Uterus (tissue), 4 donors: ENCODE measurements around the gene SNRPN. TPM values are rescaled to one million over a fixed set of nuclear protein-coding genes. Genes with fewer than 3 reads are reported as not detected.

Experiments
- DNase-seq, 2 donors: peaks; one replicate each; pipeline ENCODE4 v3.0.0-alpha.2; 2019 to 2020
- H3K27ac ChIP-seq, 2 donors: fragments of 200-600 bp; sonication (generic); 1 replicate in 1 of 2; 2 replicates in 1 of 2; pipeline ENCODE4 v1.5.1; 2016 to 2018
- H3K27me3 ChIP-seq, 2 donors: fragments of 200-600 bp; sonication (generic); one replicate each; pipeline ENCODE4 v1.5.1; 2018 to 2019; ENCODE audit warnings: control low read depth in 1 of 2
- H3K36me3 ChIP-seq, 2 donors: fragments of 200-600 bp; sonication (generic); one replicate each; pipeline ENCODE4 v1.5.1; 2019; ENCODE audit warnings: control low read depth in 1 of 2
- H3K4me1 ChIP-seq, 2 donors: fragments of 200-600 bp; sonication (generic); one replicate each; pipeline ENCODE4 v1.5.1; 2018 to 2019; ENCODE audit warnings: control low read depth in 1 of 2
- H3K4me3 ChIP-seq, 2 donors: fragments of 200-600 bp; sonication (generic); 1 replicate in 1 of 2; 2 replicates in 1 of 2; pipeline ENCODE4 v1.5.1; 2018 to 2019; ENCODE audit warnings: mild to moderate bottlenecking in 1 of 2
- H3K9me3 ChIP-seq, 2 donors: fragments of 200-600 bp; sonication (generic); one replicate each; pipeline ENCODE4 v1.5.1; 2019; ENCODE audit warnings: control low read depth in 1 of 2
- POLR2A ChIP-seq, 2 donors: fragments of 450-650 bp; IDR thresholded peaks; one replicate each; pipeline ENCODE4 v1.6.1; 2016; ENCODE audit warnings: antibody characterized with exemption in 2 of 2, mild to moderate bottlenecking in 1 of 2, moderate library complexity in 1 of 2
- intact Hi-C: fragments of 100-400 bp; cut with DNase I; formaldehyde crosslinking; loops from one replicate; pipeline ENCODE4 v1.15.1; 2023; ENCODE audit warnings: low total_unique reads
- total RNA-seq, 4 donors: library from RNA; depleted of rRNA in 3 of 4; stranded (reverse); fragments of >200 nt in 3 of 4; gene quantifications; one replicate each; pipeline versions ENCODE4 v1.1.0 to v1.2.4, GENCODE V29; 2014 to 2023
- TF ChIP-seq, protein P1 (sequence below), 4 experiments: fragments of 200-600 bp in 2 of 4; fragments of 450-650 bp in 2 of 4; sonication (generic) in 2 of 4; IDR thresholded peaks; one replicate each; pipeline ENCODE4 v1.5.1; 2016 to 2019; ENCODE audit warnings: antibody characterized with exemption in 4 of 4, mild to moderate bottlenecking in 2 of 4, moderate library complexity in 1 of 4
- donor health status: DM: yes; HTN: yes; CAD: no.

The SNRPN gene
- total RNA-seq, 4 donors from 2014 or later, result 81.7 to 119 (median 89.5) TPM

DNA sequence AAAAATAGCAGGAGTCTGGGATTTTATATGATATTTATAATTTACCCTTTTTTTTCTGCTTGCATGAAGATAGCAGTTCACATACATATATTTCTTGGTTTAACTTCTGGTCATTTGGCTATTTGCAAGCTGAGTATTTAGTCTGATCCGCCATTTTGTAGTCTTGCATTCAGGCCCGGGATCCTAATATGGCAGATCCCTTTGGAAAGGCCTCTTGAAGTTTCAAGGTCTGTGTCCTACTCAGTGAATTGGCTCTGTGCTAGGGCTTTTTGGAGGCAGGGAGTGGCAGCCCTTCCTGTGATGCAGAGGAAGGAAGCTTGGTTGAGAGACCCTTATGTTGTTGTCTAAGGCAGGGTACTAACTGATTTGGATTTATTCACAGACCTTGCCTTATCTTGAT lies 2.9 kb downstream of the SNRPN start:
- TF ChIP-seq POLR2A (IDR thresholded peaks at IDR 0.05), result no peak
- TF ChIP-seq, protein P1, sequence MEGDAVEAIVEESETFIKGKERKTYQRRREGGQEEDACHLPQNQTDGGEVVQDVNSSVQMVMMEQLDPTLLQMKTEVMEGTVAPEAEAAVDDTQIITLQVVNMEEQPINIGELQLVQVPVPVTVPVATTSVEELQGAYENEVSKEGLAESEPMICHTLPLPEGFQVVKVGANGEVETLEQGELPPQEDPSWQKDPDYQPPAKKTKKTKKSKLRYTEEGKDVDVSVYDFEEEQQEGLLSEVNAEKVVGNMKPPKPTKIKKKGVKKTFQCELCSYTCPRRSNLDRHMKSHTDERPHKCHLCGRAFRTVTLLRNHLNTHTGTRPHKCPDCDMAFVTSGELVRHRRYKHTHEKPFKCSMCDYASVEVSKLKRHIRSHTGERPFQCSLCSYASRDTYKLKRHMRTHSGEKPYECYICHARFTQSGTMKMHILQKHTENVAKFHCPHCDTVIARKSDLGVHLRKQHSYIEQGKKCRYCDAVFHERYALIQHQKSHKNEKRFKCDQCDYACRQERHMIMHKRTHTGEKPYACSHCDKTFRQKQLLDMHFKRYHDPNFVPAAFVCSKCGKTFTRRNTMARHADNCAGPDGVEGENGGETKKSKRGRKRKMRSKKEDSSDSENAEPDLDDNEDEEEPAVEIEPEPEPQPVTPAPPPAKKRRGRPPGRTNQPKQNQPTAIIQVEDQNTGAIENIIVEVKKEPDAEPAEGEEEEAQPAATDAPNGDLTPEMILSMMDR (IDR thresholded peaks at IDR 0.05), result no peak
- no peaks in the 10 kb centered on the region for H3K9me3 ChIP-seq
- H3K27ac ChIP-seq, result no peak overlapping the region
- H3K4me1 ChIP-seq, result no peaks in the 10 kb centered on the region
- no peak overlapping the region for H3K4me3 ChIP-seq
- intact Hi-C loops, result no loop called here
- no peaks in the 10 kb centered on the region for H3K36me3 ChIP-seq
- no peaks in the 10 kb centered on the region for H3K27me3 ChIP-seq
- DNase-seq, result no peak

DNA sequence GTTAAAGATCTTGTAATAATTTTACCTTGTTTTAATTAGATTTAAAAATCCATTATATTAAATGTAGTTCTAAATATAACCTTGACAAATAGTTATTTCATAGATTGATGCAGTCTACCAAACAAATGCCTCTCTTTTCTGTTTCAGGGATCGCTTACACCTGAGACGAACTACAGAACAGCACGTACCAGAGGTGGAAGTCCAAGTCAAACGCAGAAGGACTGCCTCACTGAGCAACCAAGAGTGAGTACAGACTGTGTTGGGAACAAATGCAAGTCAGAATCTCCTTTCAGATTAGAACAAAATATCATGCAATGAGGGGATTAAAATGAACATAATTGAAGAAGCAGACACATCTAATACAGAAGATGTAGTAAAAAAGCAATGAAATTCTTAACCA lies 7.2 kb downstream of the SNRPN start:
- TF ChIP-seq, protein P1 (IDR thresholded peaks at IDR 0.05), result no peak
- no peak for TF ChIP-seq POLR2A (IDR thresholded peaks at IDR 0.05)
- intact Hi-C loops, result no loop called here
- no peaks in the 10 kb centered on the region for H3K36me3 ChIP-seq

DNA sequence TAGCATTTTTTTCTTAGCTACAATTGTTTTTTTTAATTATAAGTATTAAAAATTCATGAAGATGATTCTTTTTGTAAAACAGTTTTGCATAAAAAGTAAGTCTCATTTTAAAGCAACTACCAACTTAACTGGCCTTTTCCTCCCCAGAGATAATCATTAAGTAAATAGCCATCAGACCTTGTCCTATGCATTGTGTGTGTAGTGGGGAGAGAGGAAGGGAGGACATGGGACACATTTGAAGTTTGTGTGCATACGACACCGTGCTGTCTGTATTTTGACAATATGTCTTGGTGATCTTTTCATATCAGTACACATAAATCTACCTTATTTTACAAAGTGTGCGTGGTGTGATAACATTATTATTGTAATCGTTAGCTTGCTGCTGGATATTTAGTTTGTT lies 8.1 kb downstream of the SNRPN start:
- H3K4me3 ChIP-seq, result no peak overlapping the region
- no peaks in the 10 kb centered on the region for H3K4me1 ChIP-seq
- H3K9me3 ChIP-seq, result peaks cover 0 to 3% of the 10 kb centered on the region in 2 donors
- H3K27me3 ChIP-seq, result no peaks in the 10 kb centered on the region
- no peaks in the 10 kb centered on the region for H3K36me3 ChIP-seq
- H3K27ac ChIP-seq, result no peak overlapping the region
- intact Hi-C loops, result no loop called here
- DNase-seq, result no peak
- TF ChIP-seq, protein P1 (IDR thresholded peaks at IDR 0.05), result no peak
- no peak for TF ChIP-seq POLR2A (IDR thresholded peaks at IDR 0.05)

More for the DNA sequence above, 7.2 kb downstream of the SNRPN start:
- no peaks in the 10 kb centered on the region for H3K27me3 ChIP-seq
- H3K4me3 ChIP-seq, result no peak overlapping the region
- H3K4me1 ChIP-seq, result no peaks in the 10 kb centered on the region
- DNase-seq, result no peak
- no peaks in the 10 kb centered on the region for H3K9me3 ChIP-seq
- H3K27ac ChIP-seq, result no peak overlapping the region

DNA sequence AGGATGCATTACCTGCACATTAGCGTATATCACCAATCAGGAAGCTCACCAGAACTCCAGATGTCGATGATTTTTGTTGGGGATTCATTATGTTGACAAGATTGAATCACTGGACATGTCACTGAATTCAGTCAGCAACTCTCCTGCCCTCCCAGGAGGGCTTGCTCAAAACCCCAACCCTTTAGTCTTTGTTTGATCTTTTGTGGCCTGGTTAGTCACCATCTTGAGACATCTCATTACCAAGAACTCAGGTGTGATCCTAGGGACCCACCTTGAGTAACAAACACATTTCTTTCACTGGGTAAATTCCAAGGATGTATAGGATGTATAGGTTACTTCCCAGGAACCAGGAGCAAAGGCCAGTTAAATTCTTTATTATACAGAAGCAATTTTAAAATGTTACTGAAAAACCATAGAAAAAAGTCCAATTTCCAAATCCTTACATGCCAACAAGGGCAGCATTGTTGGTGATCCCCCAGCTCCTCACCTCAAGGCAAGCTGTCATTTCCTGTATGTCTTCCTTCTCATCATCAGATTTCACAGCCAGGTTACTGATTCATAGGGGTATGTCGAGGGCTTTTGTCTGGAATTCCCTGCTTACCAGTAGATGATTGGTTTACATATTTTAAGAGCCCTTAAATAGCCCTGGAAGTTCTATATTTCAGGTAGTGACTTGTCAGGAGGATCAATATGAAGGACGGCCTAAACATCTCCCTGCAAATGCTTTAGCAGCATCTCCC lies 11.7 kb downstream of the SNRPN start:
- Histone ChIP-seq H3K9me3 (peaks cover 0 to 3% of the 10 kb centered on the region in 2 donors), H3K27ac (no peak overlapping the region), H3K4me3 (no peak overlapping the region), H3K27me3 (no peaks in the 10 kb centered on the region), H3K36me3 (no peaks in the 10 kb centered on the region), H3K4me1 (no peaks in the 10 kb centered on the region)
- intact Hi-C loops, result no loop called here
- TF ChIP-seq, protein P1 (IDR thresholded peaks at IDR 0.05), result no peak
- no peak for TF ChIP-seq POLR2A (IDR thresholded peaks at IDR 0.05)
- no peak for DNase-seq

DNA sequence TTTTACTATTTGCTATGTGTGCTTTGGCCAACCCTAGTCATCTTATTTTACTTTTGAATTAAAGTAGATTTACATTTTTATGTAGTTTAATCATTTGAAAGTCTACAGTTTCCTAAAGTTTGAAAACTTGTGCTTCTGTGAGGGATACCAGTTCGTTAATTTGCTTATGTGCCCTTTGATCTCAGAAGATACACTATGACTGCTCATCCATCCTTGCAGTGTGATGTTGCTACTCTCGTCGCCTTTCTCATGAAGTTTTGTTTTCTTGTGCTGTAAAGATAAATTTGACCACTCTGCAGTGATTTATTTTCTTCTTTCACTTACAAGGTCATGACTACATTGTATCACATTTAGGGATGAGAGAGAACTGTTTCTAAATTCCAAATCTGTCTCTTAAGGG lies 16.3 kb downstream of the SNRPN start:
- intact Hi-C loops, result no loop called here
- Histone ChIP-seq H3K4me1 (no peaks in the 10 kb centered on the region), H3K4me3 (no peak overlapping the region), H3K27ac (no peak overlapping the region), H3K27me3 (no peaks in the 10 kb centered on the region), H3K9me3 (peaks cover 0 to 3% of the 10 kb centered on the region in 2 donors), H3K36me3 (no peaks in the 10 kb centered on the region)
- TF ChIP-seq, protein P1 (IDR thresholded peaks at IDR 0.05), result no peak
- DNase-seq, result no peak
